GM15510 (cell line): Measurements from ENCODE around the gene PODXL.

ENCODE experiments used
- POLR2A ChIP-seq: IDR thresholded peaks from 3 replicates; pipeline ENCODE4 v1.6.1; 2011; ENCODE audit warnings: borderline replicate concordance; ENCODE audit not compliant: insufficient read length; ENCODE audit errors: extremely low read depth

PODXL gene

GRCh38 chr7:131552053-131552452 lies 4.4 kb downstream of the PODXL start:
- TF ChIP-seq POLR2A = no peak

GRCh38 chr7:131550846-131551245 lies 5.6 kb downstream of the PODXL start:
- no peak for TF ChIP-seq POLR2A

GRCh38 chr7:131548371-131548770 lies 8.1 kb downstream of the PODXL start:
- TF ChIP-seq POLR2A = no peak

DNA sequence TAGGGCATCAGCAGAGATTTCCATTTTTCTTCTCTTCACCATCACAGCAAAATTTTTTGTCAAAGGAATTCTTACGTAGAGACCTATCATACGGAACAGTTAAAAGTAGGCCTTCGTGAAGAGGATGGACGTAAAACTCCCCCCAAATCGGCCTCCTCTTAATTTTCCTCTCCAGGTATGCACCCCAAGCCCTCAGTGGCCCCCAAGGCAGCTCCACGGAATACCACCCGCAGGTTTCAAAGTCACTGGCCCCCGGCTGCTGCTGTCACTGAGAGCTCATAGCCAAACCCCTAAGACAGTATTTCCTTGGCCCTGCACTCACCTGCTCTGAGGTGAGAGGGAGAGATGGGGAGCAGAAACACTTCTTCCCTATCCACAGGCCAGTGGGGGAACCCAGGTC lies 8.8 kb downstream of the PODXL start:
- no peak for TF ChIP-seq POLR2A

DNA sequence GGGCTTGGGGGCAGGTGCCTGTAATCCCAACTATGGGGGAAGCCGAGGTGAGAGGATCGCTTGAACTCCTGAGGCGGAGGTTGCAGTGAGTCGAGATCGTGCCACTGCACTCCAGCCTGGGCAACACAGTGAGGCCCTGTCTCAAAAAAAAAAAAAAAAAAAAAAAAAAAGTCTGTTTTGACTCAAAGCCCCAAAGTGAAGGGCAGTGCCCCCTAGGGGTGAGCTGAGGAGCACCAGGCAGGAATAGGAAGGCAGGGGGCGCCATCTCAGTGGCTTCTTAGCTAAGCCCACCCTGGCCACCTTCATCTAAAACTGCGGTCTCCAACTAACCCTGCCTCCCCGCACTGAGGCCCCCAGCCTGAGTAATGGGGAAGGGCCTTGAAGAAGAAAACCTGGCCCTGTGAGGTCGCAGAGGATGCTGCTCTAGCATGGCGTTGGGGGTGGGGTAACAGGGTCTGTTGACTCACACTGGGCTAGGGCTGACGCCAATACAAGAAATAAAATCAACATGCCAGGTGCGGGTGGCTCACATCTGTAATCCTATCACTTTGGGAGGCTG lies 9.8 kb downstream of the PODXL start:
- no peak for TF ChIP-seq POLR2A

GRCh38 chr7:131546126-131546525 lies 10.3 kb downstream of the PODXL start:
- no peak for TF ChIP-seq POLR2A

DNA sequence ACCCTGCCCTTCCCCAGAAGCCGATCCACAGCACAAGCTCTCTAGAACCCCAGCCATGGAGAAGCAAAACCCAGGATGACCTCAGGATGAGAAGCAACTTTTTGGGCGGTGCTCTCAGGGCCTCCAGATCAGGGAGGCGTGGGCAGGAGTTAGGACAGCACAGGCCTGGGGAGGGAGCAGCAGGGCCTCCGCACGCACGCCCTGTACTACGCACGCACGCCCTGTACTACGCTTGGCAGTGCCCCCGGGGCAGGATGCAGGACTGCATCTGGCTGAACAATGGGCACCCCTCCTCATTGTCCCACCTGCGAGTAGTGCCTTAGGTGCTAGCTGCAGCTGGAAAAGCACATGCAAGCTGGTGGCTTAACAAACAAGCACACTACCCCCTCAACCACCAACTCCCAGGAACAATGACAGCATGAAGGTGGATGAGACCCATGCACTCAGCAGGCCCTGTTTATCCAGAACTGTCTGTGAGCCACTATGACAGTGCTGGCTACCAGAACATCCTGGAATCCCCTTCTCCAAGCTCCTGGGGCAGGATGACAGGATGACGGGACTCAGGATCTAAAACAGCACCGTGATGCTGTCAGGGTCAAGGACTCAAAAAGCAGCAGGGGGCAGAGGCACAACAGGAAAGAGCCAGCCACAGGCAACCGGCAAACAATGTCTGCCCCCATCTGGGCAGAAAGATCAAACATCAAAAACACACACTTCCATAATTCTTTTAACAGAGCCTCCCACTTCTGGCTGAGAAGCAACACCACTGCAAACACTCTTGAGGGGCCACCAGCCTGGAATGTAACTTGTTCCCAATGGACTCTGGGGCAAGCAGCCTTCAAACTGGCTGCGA lies 11.8 kb downstream of the PODXL start:
- TF ChIP-seq POLR2A = no peak

GRCh38 chr7:131544021-131544420 lies 12.4 kb downstream of the PODXL start:
- TF ChIP-seq POLR2A = no peak

GRCh38 chr7:131543298-131543697 lies 13.1 kb downstream of the PODXL start:
- no peak for TF ChIP-seq POLR2A

- TF ChIP-seq POLR2A = no peak
Measured at GRCh38 chr7:131540491-131541162, 15.8 kb downstream of the PODXL start.

DNA sequence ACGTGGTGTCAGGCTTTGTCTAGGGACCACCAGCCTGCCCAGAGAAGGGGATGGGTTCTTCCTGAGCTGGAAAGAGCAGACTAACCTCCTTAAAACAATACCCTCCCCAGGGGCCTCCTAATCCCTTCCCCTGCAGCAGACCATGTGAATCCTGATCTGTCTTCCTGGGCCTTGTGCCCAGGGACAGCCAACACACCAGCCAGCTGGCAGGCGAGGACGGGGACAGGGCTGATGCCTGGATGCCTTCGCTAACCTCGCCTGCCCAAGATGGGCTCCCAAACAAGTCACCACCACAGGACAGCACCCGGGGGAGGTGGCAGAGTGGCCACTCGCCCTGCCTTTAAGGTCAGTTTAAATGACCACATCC lies 17.6 kb downstream of the PODXL start:
- no peak for TF ChIP-seq POLR2A

- no peak for TF ChIP-seq POLR2A
Measured at GRCh38 chr7:131538071-131538812, 18.2 kb downstream of the PODXL start.

- no peak for TF ChIP-seq POLR2A
Measured at GRCh38 chr7:131537571-131537978, 18.9 kb downstream of the PODXL start.

DNA sequence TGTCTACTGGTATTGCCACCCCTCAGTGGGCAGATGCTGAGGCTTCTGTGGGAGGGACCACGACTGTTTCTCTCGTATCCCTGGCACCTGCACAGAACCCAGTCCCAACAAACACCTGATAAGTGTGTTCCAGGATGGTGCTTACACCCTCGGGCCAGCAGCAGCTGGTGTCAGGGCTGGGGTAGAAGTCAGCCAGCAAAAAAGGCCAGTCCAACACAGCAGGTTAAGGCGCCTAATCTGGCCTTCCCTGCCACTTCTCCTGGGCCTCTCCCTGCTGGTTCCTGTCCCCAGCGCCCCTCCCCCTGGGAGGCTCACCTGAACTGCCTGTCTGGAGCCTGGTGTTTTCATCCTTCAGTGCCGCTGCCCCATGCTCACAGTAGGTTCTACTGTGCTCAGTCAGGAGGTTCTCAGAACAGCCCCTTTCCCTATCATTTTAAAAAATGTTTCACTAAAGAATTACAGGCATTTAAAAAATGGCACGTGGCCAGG lies 20.0 kb downstream of the PODXL start:
- TF ChIP-seq POLR2A = no peak
